GDM1 (cell line): ENCODE results near the gene KRT4.

Experiments
- DNase-seq: peaks from one replicate; lab custom pipeline; 2025; lab: John Stamatoyannopoulos, UW

The KRT4 gene

GRCh38 chr12:52836491-52837412, 22.8 kb upstream of the KRT4 start:
- DNase-seq: no peak

GRCh38 chr12:52836042-52836466, 22.1 kb upstream of the KRT4 start:
- DNase-seq: peak; percentile 62

GRCh38 chr12:52835271-52836041, 21.5 kb upstream of the KRT4 start:
- DNase-seq: no peak

GRCh38 chr12:52834727-52835001, 20.7 kb upstream of the KRT4 start:
- DNase-seq: no peak

- no peak for DNase-seq
Measured at GRCh38 chr12:52833922-52834726, 20.2 kb upstream of the KRT4 start, which contains the start of gene KRT79. Gene KRT79 (minus strand): TSS chr12:52834311. CDS start chr12:52834260, 51 bp downstream.

GRCh38 chr12:52832985-52833905, 19.3 kb upstream of the KRT4 start:
- DNase-seq: no peak

GRCh38 chr12:52832451-52832850, 18.5 kb upstream of the KRT4 start:
- no peak for DNase-seq

- no peak for DNase-seq
Measured at GRCh38 chr12:52831251-52831650, 17.3 kb upstream of the KRT4 start.

- no peak for DNase-seq
Measured at GRCh38 chr12:52829986-52830770, 16.3 kb upstream of the KRT4 start.

GRCh38 chr12:52828591-52829021, 14.7 kb upstream of the KRT4 start:
- DNase-seq: no peak

- no peak for DNase-seq
Measured at GRCh38 chr12:52828156-52828555, 14.2 kb upstream of the KRT4 start.

GRCh38 chr12:52827499-52828090, 13.7 kb upstream of the KRT4 start:
- no peak for DNase-seq

- DNase-seq: no peak
Measured at GRCh38 chr12:52826611-52827498, 12.9 kb upstream of the KRT4 start.

GRCh38 chr12:52825961-52826360, 12.0 kb upstream of the KRT4 start:
- DNase-seq: no peak

GRCh38 chr12:52824741-52825410, 11.0 kb upstream of the KRT4 start:
- DNase-seq: no peak

GRCh38 chr12:52823761-52824450, 10.0 kb upstream of the KRT4 start:
- DNase-seq: no peak

GRCh38 chr12:52822771-52823510, 9.0 kb upstream of the KRT4 start:
- no peak for DNase-seq
